HUES6 (cell line): ENCODE data around the gene HEMK1.

Experiments
- H3K27ac ChIP-seq: 2 replicates; pipeline ENCODE4 v1.7.0; 2013; ENCODE audit warnings: low read depth, mild to moderate bottlenecking, low read length, inconsistent platforms
- H3K27me3 ChIP-seq: 2 replicates; pipeline ENCODE4 v1.6.1; 2013; ENCODE audit warnings: low read length; ENCODE audit not compliant: control insufficient read depth, insufficient read depth
- H3K36me3 ChIP-seq: 2 replicates; pipeline ENCODE4 v1.6.1; 2013; ENCODE audit warnings: low read length; ENCODE audit not compliant: control insufficient read depth, insufficient read depth
- H3K4me1 ChIP-seq: 2 replicates; pipeline ENCODE4 v1.6.1; 2013; ENCODE audit warnings: low read length; ENCODE audit not compliant: control insufficient read depth, insufficient read depth
- H3K4me3 ChIP-seq: 2 replicates; pipeline ENCODE4 v1.5.1; 2013; ENCODE audit warnings: low read depth, low read length
- H3K9ac ChIP-seq: one replicate; pipeline ENCODE4 v1.6.1; 2013; ENCODE audit warnings: mild to moderate bottlenecking, low read length
- H3K9me3 ChIP-seq: 2 replicates; pipeline ENCODE4 v1.6.1; 2013; ENCODE audit warnings: low read depth, low read length; ENCODE audit not compliant: control insufficient read depth, insufficient read depth

The HEMK1 gene

DNA sequence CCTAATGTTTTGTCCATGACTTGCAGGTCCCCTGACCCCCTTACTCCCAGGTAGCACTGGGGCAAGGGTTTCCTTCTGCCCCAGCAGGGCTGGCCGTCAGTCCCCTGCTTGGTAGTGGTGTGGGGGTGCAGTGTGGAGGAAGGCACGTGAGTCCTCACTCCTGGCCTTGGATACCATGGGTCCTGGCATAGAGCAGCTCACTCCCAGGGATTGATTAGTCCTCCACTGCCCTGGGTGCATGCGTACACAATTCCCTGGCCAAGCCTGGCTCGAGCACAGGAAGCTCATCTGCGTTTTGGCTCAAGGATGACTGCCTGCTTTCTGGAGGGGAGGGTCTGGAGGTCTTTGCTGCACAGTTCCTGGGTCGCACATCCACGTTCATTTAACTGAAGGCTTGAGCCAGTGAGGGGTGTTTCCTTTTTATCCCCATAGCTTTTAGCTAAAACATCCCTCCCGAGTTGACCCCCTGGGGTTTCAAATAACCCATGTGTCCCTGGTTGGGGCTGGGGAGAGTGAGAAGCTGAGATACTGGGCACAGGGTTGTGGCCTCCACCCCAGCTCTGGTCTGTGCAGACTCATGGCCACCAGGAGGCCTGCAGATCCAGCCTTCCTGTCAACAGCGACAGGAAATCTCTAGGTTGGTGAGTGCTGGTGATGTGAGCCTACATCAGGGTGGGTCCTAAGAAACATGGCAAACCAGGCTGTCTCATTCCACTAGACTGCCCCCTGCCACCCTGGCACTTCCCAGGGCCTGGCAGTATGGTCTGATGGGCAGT, 11.5 kb downstream of the HEMK1 start:
- Histone ChIP-seq H3K36me3 (peaks cover 66% of the 10 kb centered on the region), H3K27me3 (no peaks in the 10 kb centered on the region), H3K9ac (no peak overlapping the region)

DNA sequence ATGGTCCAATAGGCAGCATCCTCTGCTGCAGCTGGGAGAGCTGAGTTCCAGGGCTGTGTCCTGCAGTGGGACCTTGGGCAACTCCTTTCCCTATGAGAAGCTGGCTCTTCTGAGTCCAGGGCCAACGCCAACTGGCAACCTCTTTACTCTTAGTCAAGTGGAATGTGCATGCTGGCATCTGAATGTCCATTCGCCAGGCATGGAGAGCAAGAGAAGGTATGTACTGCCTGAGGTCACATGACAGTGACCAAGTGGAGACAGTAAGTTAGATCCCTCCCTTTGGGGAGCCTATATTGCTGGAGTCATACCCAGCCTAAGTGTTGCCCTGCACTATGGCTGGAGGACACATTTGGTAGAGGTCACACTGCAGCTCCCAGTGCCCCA, 12.1 kb downstream of the HEMK1 start:
- H3K36me3 ChIP-seq, result peaks cover 66% of the 10 kb centered on the region
- H3K27ac ChIP-seq, result no peak overlapping the region
- H3K9me3 ChIP-seq, result no peaks in the 10 kb centered on the region

More for the DNA sequence above, 11.5 kb downstream of the HEMK1 start:
- Histone ChIP-seq H3K9me3 (no peaks in the 10 kb centered on the region), H3K4me3 (no peak overlapping the region), H3K4me1 (no peaks in the 10 kb centered on the region), H3K27ac (no peak overlapping the region)

DNA sequence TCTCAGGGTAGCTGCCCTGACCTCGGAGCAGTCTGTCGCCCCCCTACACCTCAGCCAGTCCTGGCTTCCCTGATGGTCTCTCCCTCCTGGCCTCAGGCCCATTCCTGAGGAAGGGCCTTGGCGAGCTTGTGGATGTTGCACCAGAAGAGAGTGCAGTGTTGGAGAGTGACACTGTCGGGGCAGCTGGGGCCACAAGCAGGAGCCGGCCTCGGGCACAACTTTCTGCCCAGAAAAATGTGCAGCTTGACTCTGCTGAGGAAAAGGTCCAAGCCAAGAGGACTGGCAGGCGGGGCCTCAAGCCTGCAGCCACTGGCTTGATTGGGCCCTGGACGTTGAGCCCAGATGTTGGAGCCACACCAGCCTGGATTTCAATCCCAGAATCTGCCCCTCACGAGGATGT, 12.8 kb downstream of the HEMK1 start:
- Histone ChIP-seq H3K4me3 (no peak overlapping the region), H3K36me3 (peaks cover 61% of the 10 kb centered on the region), H3K9me3 (no peaks in the 10 kb centered on the region), H3K4me1 (no peaks in the 10 kb centered on the region), H3K27ac (no peak overlapping the region), H3K27me3 (no peaks in the 10 kb centered on the region), H3K9ac (no peak overlapping the region)

More for the DNA sequence above, 12.1 kb downstream of the HEMK1 start:
- no peak overlapping the region for H3K4me3 ChIP-seq
- no peaks in the 10 kb centered on the region for H3K27me3 ChIP-seq
- H3K9ac ChIP-seq, result no peak overlapping the region
- no peaks in the 10 kb centered on the region for H3K4me1 ChIP-seq

DNA sequence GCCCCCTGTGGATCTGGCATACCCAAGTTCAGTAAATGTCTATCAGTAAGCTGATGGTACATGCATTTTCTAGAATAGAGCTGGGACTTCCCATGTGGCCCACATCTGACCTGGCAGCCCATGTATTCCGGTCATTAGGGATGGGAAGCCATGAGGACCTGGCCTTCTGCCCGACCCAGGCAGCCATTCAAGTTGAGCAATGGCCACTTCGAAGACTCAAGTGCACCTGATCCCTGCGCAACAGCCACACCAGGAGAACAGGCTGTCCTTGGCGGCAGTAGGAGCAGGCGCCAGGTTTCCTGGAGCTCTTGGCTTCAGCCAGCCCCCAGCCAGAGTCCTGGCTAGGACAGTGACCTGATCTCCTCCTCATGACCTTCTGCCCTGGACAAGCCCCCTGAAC, 14.6 kb downstream of the HEMK1 start:
- peak overlapping the region; percentile 37 for H3K9ac ChIP-seq
- no peak overlapping the region for H3K27ac ChIP-seq
- H3K4me1 ChIP-seq, result no peaks in the 10 kb centered on the region
- no peaks in the 10 kb centered on the region for H3K27me3 ChIP-seq
- H3K36me3 ChIP-seq, result peaks cover 43% of the 10 kb centered on the region
- H3K4me3 ChIP-seq, result no peak overlapping the region
- H3K9me3 ChIP-seq, result no peaks in the 10 kb centered on the region

DNA sequence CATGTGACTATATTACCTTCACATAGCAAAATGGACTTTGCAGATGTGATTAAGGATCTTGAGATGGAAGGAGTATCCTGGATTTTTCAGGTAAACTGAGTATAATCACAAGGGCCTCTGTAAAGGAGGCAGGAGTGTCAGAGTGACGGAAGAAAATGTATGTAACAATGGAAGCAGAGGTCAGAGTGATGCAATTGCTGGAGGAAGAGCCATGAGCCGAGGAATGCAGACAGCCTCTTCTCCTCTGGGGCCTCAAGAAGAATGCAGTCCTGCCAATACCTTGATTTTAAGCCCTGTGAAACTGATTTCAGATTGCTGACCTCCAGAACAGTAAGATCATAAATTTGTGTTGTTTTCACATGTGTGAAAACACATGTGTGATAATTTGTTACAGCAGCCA, 15.1 kb downstream of the HEMK1 start:
- H3K9me3 ChIP-seq, result no peaks in the 10 kb centered on the region
- H3K9ac ChIP-seq, result peak overlapping the region; percentile 37
- H3K27ac ChIP-seq, result no peak overlapping the region
- no peak overlapping the region for H3K4me3 ChIP-seq
- H3K36me3 ChIP-seq, result peaks cover 40% of the 10 kb centered on the region
- H3K4me1 ChIP-seq, result no peaks in the 10 kb centered on the region
- H3K27me3 ChIP-seq, result no peaks in the 10 kb centered on the region

DNA sequence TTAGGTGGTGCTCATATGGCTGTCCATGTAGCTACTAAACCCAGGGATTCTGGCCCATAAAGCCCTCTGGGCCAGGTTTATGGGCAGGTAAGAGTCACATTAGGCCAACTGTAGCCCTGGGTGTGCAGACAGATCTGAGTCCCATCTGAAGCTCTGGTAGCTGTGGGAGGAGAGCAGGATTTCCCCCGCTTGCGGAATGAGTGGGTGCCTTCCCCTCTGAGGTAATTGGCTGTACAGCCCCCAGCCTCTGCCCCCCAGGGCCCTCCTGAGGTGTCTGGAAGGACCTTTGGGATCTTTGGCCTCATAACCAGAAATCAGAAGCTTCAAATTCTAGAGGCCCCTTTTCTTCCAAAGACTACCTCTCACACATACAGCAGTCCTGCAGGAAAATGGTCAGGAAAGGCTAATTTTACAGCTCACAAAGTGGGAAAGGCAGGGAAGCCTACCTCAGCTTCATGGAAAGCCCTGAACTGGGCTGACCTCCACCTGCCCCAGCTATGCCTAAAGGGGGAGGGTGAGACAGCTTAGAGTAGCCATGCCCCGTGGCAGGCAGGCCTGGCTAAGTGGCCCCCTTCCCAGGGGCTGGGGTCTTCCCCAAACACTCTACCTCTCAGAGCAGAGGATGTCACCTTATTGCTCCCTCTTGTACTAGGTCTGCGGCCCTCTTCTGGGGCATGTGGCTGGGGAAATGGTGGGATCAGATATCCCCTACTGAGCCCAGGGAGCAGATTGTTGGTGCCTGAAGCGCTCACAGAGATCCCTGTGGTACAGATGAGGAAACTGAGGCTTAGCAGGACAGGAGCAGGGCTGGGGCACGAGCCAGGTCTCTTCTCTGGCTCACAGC, 16.8 kb downstream of the HEMK1 start:
- H3K36me3 ChIP-seq, result peaks cover 24% of the 10 kb centered on the region
- H3K4me1 ChIP-seq, result no peaks in the 10 kb centered on the region
- H3K27ac ChIP-seq, result no peak overlapping the region
- no peak overlapping the region for H3K4me3 ChIP-seq
- H3K27me3 ChIP-seq, result no peaks in the 10 kb centered on the region
- H3K9ac ChIP-seq, result no peak overlapping the region
- no peaks in the 10 kb centered on the region for H3K9me3 ChIP-seq

DNA sequence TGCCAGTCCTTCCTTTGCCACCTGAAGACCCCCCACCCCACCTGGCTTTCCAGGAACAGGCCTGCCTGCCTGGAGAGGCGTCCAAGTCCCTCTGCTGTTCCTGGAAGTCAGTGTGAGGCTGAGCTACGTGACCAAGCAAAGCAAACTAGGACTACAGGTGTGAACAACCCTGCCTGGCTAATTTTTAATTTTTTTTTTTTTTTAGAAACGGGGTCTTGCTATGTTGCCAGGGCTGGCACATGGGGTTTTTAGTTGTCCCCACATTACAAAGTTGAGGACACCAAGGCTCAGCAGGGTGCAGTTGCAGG, 17.4 kb downstream of the HEMK1 start:
- Histone ChIP-seq H3K9ac (no peak overlapping the region), H3K4me3 (no peak overlapping the region), H3K4me1 (no peaks in the 10 kb centered on the region), H3K27ac (no peak overlapping the region), H3K27me3 (no peaks in the 10 kb centered on the region), H3K9me3 (no peaks in the 10 kb centered on the region), H3K36me3 (peaks cover 18% of the 10 kb centered on the region)

DNA sequence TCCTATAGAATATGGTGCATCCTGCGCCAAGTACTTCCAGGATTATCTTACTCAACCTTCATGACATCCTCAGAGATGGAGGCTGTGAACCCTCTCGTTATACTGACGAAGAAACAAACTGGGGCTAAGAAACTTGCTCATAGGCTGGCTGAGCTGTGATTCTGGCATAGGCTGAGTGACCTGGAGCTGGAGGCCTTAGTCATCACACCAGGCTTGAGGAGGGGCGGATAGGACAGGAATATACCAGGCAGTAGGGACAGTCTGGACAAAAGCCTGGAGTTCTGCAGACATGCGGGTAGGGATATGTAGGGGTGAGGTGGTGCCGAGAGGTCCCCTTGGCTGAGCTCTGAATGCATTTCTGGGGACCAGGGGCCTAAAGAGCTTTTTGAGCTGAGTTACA, 18.1 kb downstream of the HEMK1 start:
- H3K9me3 ChIP-seq, result no peaks in the 10 kb centered on the region
- no peak overlapping the region for H3K4me3 ChIP-seq
- no peak overlapping the region for H3K27ac ChIP-seq
- H3K36me3 ChIP-seq, result peaks cover 12% of the 10 kb centered on the region
- H3K27me3 ChIP-seq, result no peaks in the 10 kb centered on the region
- H3K4me1 ChIP-seq, result no peaks in the 10 kb centered on the region
- no peak overlapping the region for H3K9ac ChIP-seq

DNA sequence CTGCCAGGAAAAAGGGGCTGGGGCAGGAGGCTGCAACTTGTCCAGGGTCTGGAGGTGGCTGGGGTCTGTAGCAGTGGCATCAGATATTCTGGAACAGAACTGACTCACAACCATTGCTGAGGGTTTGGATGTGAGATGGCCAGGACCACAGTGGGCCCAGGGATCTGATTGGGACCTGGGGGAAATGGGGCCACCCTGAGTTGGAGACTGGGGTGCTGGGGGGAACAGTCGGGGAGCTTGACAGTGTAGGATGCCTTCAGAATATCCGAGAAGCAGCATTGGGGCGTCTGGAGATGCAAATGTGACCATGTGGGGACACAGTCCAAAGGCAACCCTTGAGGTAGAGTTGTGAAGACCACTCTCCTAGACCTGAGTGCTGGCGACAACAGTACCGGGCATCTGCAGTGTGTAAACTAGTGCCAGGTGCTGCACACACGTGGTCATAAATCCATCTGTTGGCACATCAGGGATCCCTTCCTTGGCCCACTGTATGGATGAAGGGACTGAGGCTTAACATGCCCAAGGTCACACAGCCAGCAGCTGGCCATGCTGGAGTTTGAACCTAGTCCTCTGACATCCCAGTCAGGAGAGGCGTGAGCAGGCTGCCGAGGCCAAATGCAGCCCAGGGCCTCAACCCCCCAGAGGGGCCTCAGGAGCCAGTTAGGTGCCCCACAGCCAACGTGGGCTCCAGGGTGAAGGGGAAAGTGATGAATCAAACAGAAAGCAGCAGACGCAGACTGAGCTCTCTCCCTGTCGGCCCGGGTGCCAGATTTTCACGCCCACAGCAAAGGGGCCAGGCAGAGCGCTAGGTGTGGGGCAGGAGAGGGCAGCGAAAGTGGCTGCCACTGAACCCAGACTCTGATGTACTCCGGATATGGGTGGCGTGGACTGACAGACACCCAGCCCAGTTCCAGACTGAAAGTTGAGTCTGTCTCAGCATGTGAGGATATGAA, 18.8 kb downstream of the HEMK1 start:
- H3K9me3 ChIP-seq, result no peaks in the 10 kb centered on the region
- no peaks in the 10 kb centered on the region for H3K27me3 ChIP-seq
- H3K27ac ChIP-seq, result no peak overlapping the region
- H3K4me1 ChIP-seq, result no peaks in the 10 kb centered on the region
- H3K9ac ChIP-seq, result no peak overlapping the region
- peaks cover 11% of the 10 kb centered on the region for H3K36me3 ChIP-seq
- H3K4me3 ChIP-seq, result no peak overlapping the region

DNA sequence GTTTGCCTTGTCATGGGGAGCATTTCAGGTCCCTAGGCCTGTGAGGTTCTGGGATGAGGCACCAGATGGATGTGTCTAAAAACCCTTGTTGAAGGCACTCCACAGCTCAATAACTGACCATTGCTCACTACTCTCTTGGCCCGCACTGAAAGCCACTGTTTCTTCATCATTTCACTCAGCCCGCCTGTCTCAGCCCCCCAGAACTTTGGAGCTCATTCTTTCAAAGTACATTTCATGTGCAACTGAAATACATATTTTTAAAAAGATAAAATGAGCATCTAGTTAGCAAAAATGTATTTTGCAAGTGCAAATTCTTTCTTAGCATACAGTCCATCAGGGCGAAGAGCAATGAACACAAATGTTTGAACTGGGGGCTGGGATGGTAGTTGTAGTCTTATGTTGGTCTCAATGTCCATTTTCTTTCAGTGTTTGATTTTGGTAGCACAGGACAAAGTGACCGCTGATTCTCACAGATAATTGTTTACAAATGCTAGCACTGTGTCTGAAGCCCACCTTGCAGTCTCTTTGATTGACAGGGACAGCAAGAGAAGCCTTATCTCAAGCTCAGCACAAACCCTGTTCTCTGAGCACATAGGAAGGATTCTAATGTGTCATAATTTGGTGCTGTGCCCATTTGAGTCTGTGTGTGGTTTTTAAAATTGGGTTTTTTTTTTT, 19.6 kb downstream of the HEMK1 start:
- H3K27me3 ChIP-seq, result no peaks in the 10 kb centered on the region
- H3K36me3 ChIP-seq, result peaks cover 6% of the 10 kb centered on the region
- H3K27ac ChIP-seq, result no peak overlapping the region
- no peaks in the 10 kb centered on the region for H3K9me3 ChIP-seq
- H3K4me1 ChIP-seq, result no peaks in the 10 kb centered on the region
- no peak overlapping the region for H3K4me3 ChIP-seq
- no peak overlapping the region for H3K9ac ChIP-seq
